CD14-positive monocyte (primary cell): ENCODE measurements around the gene CBX3. TPM values are rescaled to one million over a fixed set of nuclear protein-coding genes. Genes with fewer than 3 reads are reported as not detected.

Experiments
- DNase-seq, 3 donors: peaks; one replicate each; pipeline ENCODE4 v3.0.0-alpha.2; 2011 to 2022
- H2AFZ ChIP-seq: 2 replicates; pipeline ENCODE4 v1.6.0; 2012; ENCODE audit warnings: mild to moderate bottlenecking, low read depth, low read length, inconsistent platforms; ENCODE audit not compliant: insufficient read depth, poor library complexity, severe bottlenecking
- H3K27ac ChIP-seq, 2 donors: 1 replicate in 1 of 2; 2 replicates in 1 of 2; pipeline ENCODE4 v1.5.1; 2012 to 2013; ENCODE audit warnings: low read length in 2 of 2, control low read depth in 1 of 2, inconsistent platforms in 1 of 2, low read depth in 1 of 2, mild to moderate bottlenecking in 1 of 2
- H3K27me3 ChIP-seq, 2 donors: one replicate each; pipeline versions ENCODE4 v1.6.0 to v1.6.1; 2011 to 2013; ENCODE audit warnings: low read length in 2 of 2; ENCODE audit not compliant: control insufficient read depth in 2 of 2, insufficient read depth in 2 of 2
- H3K36me3 ChIP-seq, 2 donors: replicated peaks in 1 of 2; 1 replicate in 1 of 2; 2 replicates in 1 of 2; pipeline versions ENCODE4 v1.5.1 to v1.6.1; 2012 to 2013; ENCODE audit warnings: low read length in 2 of 2, control low read depth in 1 of 2, inconsistent platforms in 1 of 2, mild to moderate bottlenecking in 1 of 2; ENCODE audit not compliant: insufficient read depth in 2 of 2, control insufficient read depth in 1 of 2
- H3K4me1 ChIP-seq, 2 donors: 1 replicate in 1 of 2; 2 replicates in 1 of 2; pipeline versions ENCODE4 v1.5.1 to v1.6.1; 2012 to 2013; ENCODE audit warnings: low read length in 2 of 2, control low read depth in 1 of 2, inconsistent platforms in 1 of 2, mild to moderate bottlenecking in 1 of 2, moderate library complexity in 1 of 2; ENCODE audit not compliant: insufficient read depth in 2 of 2, control insufficient read depth in 1 of 2
- H3K4me2 ChIP-seq: replicated peaks from 2 replicates; pipeline ENCODE3; 2012; ENCODE audit warnings: low read length, moderate library complexity, mild to moderate bottlenecking; ENCODE audit not compliant: poor library complexity, severe bottlenecking; ENCODE audit errors: extremely low read depth
- H3K4me3 ChIP-seq, 3 experiments: fragments of 200-600 bp in 1 of 3; sonication (generic) in 1 of 3; replicated peaks in 1 of 3; 1 replicate in 2 of 3; 2 replicates in 1 of 3; pipeline ENCODE4 v1.5.1; 2011 to 2013; ENCODE audit warnings: low read length in 3 of 3, mild to moderate bottlenecking in 3 of 3, control low read depth in 2 of 3, low read depth in 2 of 3, inconsistent platforms in 1 of 3, moderate library complexity in 1 of 3
- H3K79me2 ChIP-seq: 2 replicates; pipeline ENCODE4 v1.6.0; 2012; ENCODE audit warnings: mild to moderate bottlenecking, control low read depth, inconsistent platforms, low read length, moderate library complexity; ENCODE audit not compliant: insufficient read depth
- H3K9ac ChIP-seq: 2 replicates; pipeline ENCODE4 v1.6.0; 2017; ENCODE audit warnings: low read length, mild to moderate bottlenecking; ENCODE audit not compliant: insufficient read depth, poor library complexity, severe bottlenecking
- H3K9me3 ChIP-seq, 2 donors: replicated peaks in 1 of 2; 1 replicate in 1 of 2; 2 replicates in 1 of 2; pipeline versions ENCODE4 v1.5.1 to v1.6.1; 2012 to 2013; ENCODE audit warnings: low read length in 2 of 2, control low read depth in 1 of 2; ENCODE audit not compliant: control insufficient read depth in 1 of 2, insufficient read depth in 1 of 2
- H4K20me1 ChIP-seq: 2 replicates; pipeline ENCODE4 v1.6.0; 2012; ENCODE audit warnings: mild to moderate bottlenecking, low read length, control low read depth, moderate library complexity; ENCODE audit not compliant: insufficient read depth
- H3K27ac Mint-ChIP-seq, 7 donors: one replicate each; pipeline ENCODE4 v1.8.0; 2020; ENCODE audit warnings: mild to moderate bottlenecking in 7 of 7, mixed read lengths in 7 of 7, moderate library complexity in 6 of 7, inconsistent platforms in 2 of 7
- H3K27me3 Mint-ChIP-seq, 3 donors: one replicate each; pipeline ENCODE4 v1.8.0; 2021 to 2022; ENCODE audit warnings: low read depth in 3 of 3, mild to moderate bottlenecking in 3 of 3, mixed read lengths in 3 of 3, moderate library complexity in 3 of 3, inconsistent platforms in 1 of 3
- H3K36me3 Mint-ChIP-seq, 2 donors: one replicate each; pipeline ENCODE4 v1.8.0; 2020; ENCODE audit warnings: mixed read lengths in 2 of 2, inconsistent platforms in 1 of 2, mild to moderate bottlenecking in 1 of 2
- H3K4me1 Mint-ChIP-seq: one replicate; pipeline ENCODE4 v1.8.0; 2020; ENCODE audit warnings: mild to moderate bottlenecking, mixed read lengths
- H3K4me3 Mint-ChIP-seq, 2 donors: one replicate each; pipeline ENCODE4 v1.8.0; 2020; ENCODE audit warnings: mild to moderate bottlenecking in 2 of 2, mixed read lengths in 2 of 2, moderate library complexity in 1 of 2
- H3K9me3 Mint-ChIP-seq, 7 donors: one replicate each; pipeline ENCODE4 v1.8.0; 2020 to 2022; ENCODE audit warnings: mixed read lengths in 7 of 7, mild to moderate bottlenecking in 6 of 7, moderate library complexity in 6 of 7, inconsistent platforms in 2 of 7
- WGBS: methylation state at CpG from one replicate; pipeline ENCODE4 v1.1.5; 2013; ENCODE audit warnings: missing lambda C conversion rate; ENCODE audit not compliant: insufficient coverage; 5-methylcytosine and 5-hydroxymethylcytosine counted together
- intact Hi-C, 2 donors: fragments of 100-400 bp; cut with micrococcal nuclease; formaldehyde crosslinking; loops; one replicate each; pipeline versions ENCODE4 v1.15.0 to v1.15.1; 2023
- polyA minus RNA-seq: library from RNA; depleted of rRNA, polyadenylated mRNA; stranded (reverse); fragments of >200 nt; gene quantifications from 2 replicates; pipeline ENCODE4 v1.2.3, GENCODE V29; 2012
- polyA plus RNA-seq, 3 donors: library from polyadenylated mRNA; depleted of rRNA in 1 of 3; unstranded in 2 of 3; stranded (reverse) in 1 of 3; fragments of 300-500 nt in 2 of 3; fragments of >200 nt in 1 of 3; fragmentation: Illumina TruSeq in 2 of 3; gene quantifications; 1 replicate in 2 of 3; 2 replicates in 1 of 3; pipeline ENCODE4 v1.2.3, GENCODE V29; 2012 to 2021
- total RNA-seq, 12 experiments: library from RNA in 1 of 12; stranded (reverse) in 1 of 12; fragments of 120-200 nt in 1 of 12; gene quantifications; one replicate each; pipeline ENCODE4 v1.2.4 and lab custom pipeline; 2013 to 2026; ENCODE audit warnings: mixed read lengths in 6 of 12, inconsistent platforms in 1 of 12
- TF ChIP-seq, protein P1 (sequence below): fragments of 200-600 bp; IDR thresholded peaks from one replicate; pipeline ENCODE4 v1.8.0; 2022; ENCODE audit warnings: antibody characterized with exemption, mild to moderate bottlenecking

Gene CBX3
- total RNA-seq (2013): 151 TPM
- polyA plus RNA-seq: 10 to 100 TPM; 48.1 to 78.1 (median 63.7) TPM
- 15.9 and 28.2 TPM in 2 replicates for polyA minus RNA-seq
- total RNA-seq (lab: John Stamatoyannopoulos, UW): 28.1 to 125 (median 89.5) reads per million in 11 experiments

DNA sequence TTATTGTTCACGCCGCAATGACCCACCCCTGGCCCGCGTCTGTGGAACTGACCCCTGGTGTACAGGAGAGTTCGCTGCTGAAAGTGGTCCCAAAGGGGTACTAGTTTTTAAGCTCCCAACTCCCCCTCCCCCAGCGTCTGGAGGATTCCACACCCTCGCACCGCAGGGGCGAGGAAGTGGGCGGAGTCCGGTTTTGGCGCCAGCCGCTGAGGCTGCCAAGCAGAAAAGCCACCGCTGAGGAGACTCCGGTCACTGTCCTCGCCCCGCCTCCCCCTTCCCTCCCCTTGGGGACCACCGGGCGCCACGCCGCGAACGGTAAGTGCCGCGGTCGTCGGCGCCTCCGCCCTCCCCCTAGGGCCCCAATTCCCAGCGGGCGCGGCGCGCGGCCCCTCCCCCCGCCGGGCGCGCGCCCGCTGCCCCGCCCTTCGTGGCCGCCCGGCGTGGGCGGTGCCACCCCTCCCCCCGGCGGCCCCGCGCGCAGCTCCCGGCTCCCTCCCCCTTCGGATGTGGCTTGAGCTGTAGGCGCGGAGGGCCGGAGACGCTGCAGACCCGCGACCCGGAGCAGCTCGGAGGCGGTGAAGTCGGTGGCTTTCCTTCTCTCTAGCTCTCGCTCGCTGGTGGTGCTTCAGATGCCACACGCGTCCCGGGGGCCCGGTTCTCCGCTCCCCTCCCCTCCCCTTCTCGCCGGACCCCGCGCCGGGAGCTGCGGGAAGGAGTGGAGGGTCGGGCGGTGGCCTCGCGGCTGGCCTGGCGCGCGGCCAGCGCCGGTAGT, at the start of gene CBX3:
TSS of gene CBX3 (plus strand) at position 499 of the 772 bp plus-strand sequence. CDS start 1,254 bp downstream, outside the sequence.
- peaks cover 0 to 4% (median 2%) of the 10 kb centered on the region in 3 donors for H3K27me3 Mint-ChIP-seq
- peak within 1 kb of the TSS; percentile 85 for H2AFZ ChIP-seq
- intact Hi-C loops: loop anchor here (5.0 to 10.0 kb wide), 4 partner anchors 91 to 307 kb away; partner anchors contain the start of gene SNX10 (in 1 of the 2)
- peak within 1 kb of the TSS; percentile 84 for H3K4me2 ChIP-seq
- WGBS: 0% methylated on average over 54 of the region's 86 CpGs
- peak within 1 kb of the TSS; percentile 99 to 100 for H3K4me3 Mint-ChIP-seq
- peaks cover 0 to 6% (median 2%) of the 10 kb centered on the region in 7 donors for H3K9me3 Mint-ChIP-seq
- no peaks in the 10 kb centered on the region for H3K27me3 ChIP-seq
- H3K4me3 ChIP-seq: peak within 1 kb of the TSS; percentile 65 to 99 (median 67)
- no peaks in the 10 kb centered on the region for H3K9me3 ChIP-seq
- peak within 1 kb of the TSS; percentile 92 to 100 (median 100) for H3K27ac Mint-ChIP-seq
- TF ChIP-seq, protein P1, sequence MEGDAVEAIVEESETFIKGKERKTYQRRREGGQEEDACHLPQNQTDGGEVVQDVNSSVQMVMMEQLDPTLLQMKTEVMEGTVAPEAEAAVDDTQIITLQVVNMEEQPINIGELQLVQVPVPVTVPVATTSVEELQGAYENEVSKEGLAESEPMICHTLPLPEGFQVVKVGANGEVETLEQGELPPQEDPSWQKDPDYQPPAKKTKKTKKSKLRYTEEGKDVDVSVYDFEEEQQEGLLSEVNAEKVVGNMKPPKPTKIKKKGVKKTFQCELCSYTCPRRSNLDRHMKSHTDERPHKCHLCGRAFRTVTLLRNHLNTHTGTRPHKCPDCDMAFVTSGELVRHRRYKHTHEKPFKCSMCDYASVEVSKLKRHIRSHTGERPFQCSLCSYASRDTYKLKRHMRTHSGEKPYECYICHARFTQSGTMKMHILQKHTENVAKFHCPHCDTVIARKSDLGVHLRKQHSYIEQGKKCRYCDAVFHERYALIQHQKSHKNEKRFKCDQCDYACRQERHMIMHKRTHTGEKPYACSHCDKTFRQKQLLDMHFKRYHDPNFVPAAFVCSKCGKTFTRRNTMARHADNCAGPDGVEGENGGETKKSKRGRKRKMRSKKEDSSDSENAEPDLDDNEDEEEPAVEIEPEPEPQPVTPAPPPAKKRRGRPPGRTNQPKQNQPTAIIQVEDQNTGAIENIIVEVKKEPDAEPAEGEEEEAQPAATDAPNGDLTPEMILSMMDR: no peak
- peak within 1 kb of the TSS; percentile 89 to 93 for H3K27ac ChIP-seq
- H4K20me1 ChIP-seq: peaks cover 73% of the 10 kb centered on the region
- peaks cover 30 to 36% of the 10 kb centered on the region in 2 donors for H3K36me3 Mint-ChIP-seq
- peaks cover 91% of the 10 kb centered on the region for H3K79me2 ChIP-seq
- peaks cover 43% of the 10 kb centered on the region for H3K4me1 Mint-ChIP-seq
- peak within 1 kb of the TSS; percentile 91 for H3K9ac ChIP-seq
- peaks cover 14 to 20% of the 10 kb centered on the region in 2 donors for H3K36me3 ChIP-seq
- DNase-seq: peak; percentile 67 to 78 (median 73)
- peaks cover 38 to 47% of the 10 kb centered on the region in 2 donors for H3K4me1 ChIP-seq

DNA sequence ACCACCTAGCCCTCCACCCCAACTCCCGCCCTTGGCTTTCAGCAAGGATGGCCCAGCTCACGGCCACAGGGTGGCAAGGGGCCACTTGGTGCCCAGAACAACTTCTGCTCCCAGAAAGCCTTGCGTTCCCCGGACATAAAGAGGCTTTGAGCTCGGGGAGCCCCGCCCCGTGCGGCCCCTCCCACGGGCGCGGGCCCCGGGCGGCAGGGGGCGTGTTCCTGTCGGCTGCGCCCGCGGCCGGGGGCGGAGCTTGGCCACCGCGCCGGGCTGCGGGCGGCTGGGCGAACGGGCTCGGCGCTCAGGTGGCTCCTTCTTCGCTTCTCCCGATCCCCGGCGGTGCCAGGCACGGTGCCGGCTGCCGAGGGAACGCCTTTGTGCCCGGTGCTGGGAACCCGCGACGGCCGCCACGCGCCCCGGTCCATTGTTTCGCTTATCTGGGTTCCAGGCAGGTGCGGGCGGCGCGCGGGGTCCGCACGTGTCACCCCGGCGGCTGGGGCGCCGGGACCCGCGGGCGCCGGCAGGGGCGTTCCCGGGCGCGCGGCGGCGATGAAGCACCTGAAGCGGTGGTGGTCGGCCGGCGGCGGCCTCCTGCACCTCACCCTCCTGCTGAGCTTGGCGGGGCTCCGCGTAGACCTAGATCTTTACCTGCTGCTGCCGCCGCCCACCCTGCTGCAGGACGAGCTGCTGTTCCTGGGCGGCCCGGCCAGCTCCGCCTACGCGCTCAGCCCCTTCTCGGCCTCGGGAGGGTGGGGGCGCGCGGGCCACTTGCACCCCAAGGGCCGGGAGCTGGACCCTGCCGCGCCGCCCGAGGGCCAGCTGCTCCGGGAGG, 49.4 kb upstream of the CBX3 start, which contains the start of gene NFE2L3:
TSS of gene NFE2L3 (plus strand) at position 246 of the 829 bp plus-strand sequence. CDS start at position 547, 301 bp downstream.
- no peaks in the 10 kb centered on the region for H3K9me3 ChIP-seq
- Mint-ChIP-seq H3K27ac (peak within 1 kb of the TSS; percentile 62 to 93 (median 84)), H3K9me3 (peaks cover 0 to 13% (median 6%) of the 10 kb centered on the region in 7 donors), H3K27me3 (peaks cover 11 to 24% (median 17%) of the 10 kb centered on the region in 3 donors), H3K4me1 (peaks cover 49% of the 10 kb centered on the region), H3K4me3 (peak within 1 kb of the TSS; percentile 88 to 96), H3K36me3 (peaks cover 4 to 8% of the 10 kb centered on the region in 2 donors)
- H3K79me2 ChIP-seq: no peaks in the 10 kb centered on the region
- peak within 1 kb of the TSS; percentile 28 to 75 (median 65) for H3K4me3 ChIP-seq
- peaks cover 4 to 7% of the 10 kb centered on the region in 2 donors for H3K27me3 ChIP-seq
- H3K4me2 ChIP-seq: peak within 1 kb of the TSS; percentile 91
- H3K9ac ChIP-seq: peak within 1 kb of the TSS; percentile 60
- TF ChIP-seq, protein P1: no peak
- H3K36me3 ChIP-seq: no peaks in the 10 kb centered on the region
- intact Hi-C loops: loop anchor here (2.0 to 5.0 kb wide), 3 partner anchors 45 to 50 kb away; no protein-coding TSS in a partner anchor
- no peaks in the 10 kb centered on the region for H4K20me1 ChIP-seq
- under 1% methylated on average over 95 of the region's 95 CpGs for WGBS
- DNase-seq: peak; percentile 83 to 84 (median 84)
- H2AFZ ChIP-seq: peak within 1 kb of the TSS; percentile 90
- H3K4me1 ChIP-seq: peaks cover 40 to 58% of the 10 kb centered on the region in 2 donors
- H3K27ac ChIP-seq: peak within 1 kb of the TSS; percentile 19 to 58
